OCI-LY1 (cell line): ENCODE results near the gene WDFY4.

Source experiments
- H2AFZ ChIP-seq: fragments of 200-600 bp; sonication (generic), shearing (Covaris generic); 2 replicates; pipeline ENCODE4 v1.6.0; 2014; ENCODE audit warnings: antibody characterized with exemption, mild to moderate bottlenecking, low read length
- H3F3A ChIP-seq: fragments of 200-600 bp; sonication (generic), shearing (Covaris generic); 2 replicates; pipeline ENCODE4 v1.6.0; 2014; ENCODE audit warnings: mild to moderate bottlenecking, antibody characterized with exemption, low read length, moderate library complexity; ENCODE audit not compliant: insufficient read depth
- H3K27ac ChIP-seq: fragments of 200-600 bp; sonication (generic); 2 replicates; pipeline ENCODE4 v1.5.1; 2014; ENCODE audit warnings: low read length, mixed run types, mild to moderate bottlenecking, low read depth; ENCODE audit not compliant: poor library complexity, severe bottlenecking
- H3K27me3 ChIP-seq: fragments of 200-600 bp; sonication (generic); 2 replicates; pipeline ENCODE4 v1.6.0; 2014; ENCODE audit warnings: antibody characterized with exemption, mild to moderate bottlenecking, low read length, moderate library complexity; ENCODE audit not compliant: insufficient read depth
- H3K36me3 ChIP-seq: fragments of 200-600 bp; sonication (generic); 2 replicates; pipeline ENCODE4 v1.6.1; 2014; ENCODE audit warnings: mild to moderate bottlenecking, antibody characterized with exemption, low read length, moderate library complexity, mixed read lengths; ENCODE audit not compliant: insufficient read depth
- H3K4me1 ChIP-seq: fragments of 200-600 bp; sonication (generic); 2 replicates; pipeline ENCODE4 v1.5.1; 2014; ENCODE audit warnings: mild to moderate bottlenecking, low read length, moderate library complexity; ENCODE audit not compliant: insufficient read depth, severe bottlenecking
- H3K4me2 ChIP-seq: fragments of 200-600 bp; sonication (generic), shearing (Covaris generic); 2 replicates; pipeline ENCODE4 v1.6.1; 2014; ENCODE audit warnings: low read length
- H3K4me3 ChIP-seq: fragments of 200-600 bp; sonication (generic); 2 replicates; pipeline ENCODE4 v1.5.1; 2014; ENCODE audit warnings: low read length, low read depth, mild to moderate bottlenecking, mixed read lengths; ENCODE audit not compliant: poor library complexity, severe bottlenecking
- H3K79me2 ChIP-seq: fragments of 200-600 bp; shearing (Covaris generic); 2 replicates; pipeline ENCODE4 v1.6.1; 2016; ENCODE audit warnings: mixed run types, low read length, mixed read lengths; ENCODE audit not compliant: insufficient read depth
- H3K9ac ChIP-seq: fragments of 200-600 bp; sonication (generic), shearing (Covaris generic); 2 replicates; pipeline ENCODE4 v1.6.1; 2014; ENCODE audit warnings: mild to moderate bottlenecking, low read length, mixed read lengths
- H3K9me2 ChIP-seq: fragments of 200-600 bp; sonication (generic), shearing (Covaris generic); 2 replicates; pipeline ENCODE4 v1.6.1; 2014; ENCODE audit warnings: low read depth, mild to moderate bottlenecking, low read length, mixed read lengths
- H3K9me3 ChIP-seq: fragments of 200-600 bp; shearing (Covaris generic); 2 replicates; pipeline ENCODE4 v1.6.1; 2014; ENCODE audit warnings: low read length, mixed read lengths
- H4K20me1 ChIP-seq: fragments of 200-600 bp; sonication (generic), shearing (Covaris generic); 2 replicates; pipeline ENCODE4 v1.6.0; 2016; ENCODE audit warnings: mild to moderate bottlenecking, low read length; ENCODE audit not compliant: insufficient read depth
- CTCF ChIP-seq: fragments of 200-600 bp; sonication (generic), shearing (Covaris generic); IDR thresholded peaks from 2 replicates; pipeline ENCODE4 v1.5.1; 2017; ENCODE audit warnings: mild to moderate bottlenecking, antibody characterized with exemption, low read length, moderate library complexity, mixed read lengths
- EZH2 ChIP-seq: fragments of 200-600 bp; sonication (generic), shearing (Covaris generic); IDR thresholded peaks from 2 replicates; pipeline ENCODE4 v1.8.0; 2017; ENCODE audit warnings: borderline replicate concordance, mixed run types, mild to moderate bottlenecking, antibody characterized with exemption, low read length, moderate library complexity, mixed read lengths

Gene WDFY4

GRCh38 chr10:48672596-48673265 lies 11.9 kb upstream of the WDFY4 start:
- Histone ChIP-seq H3K4me1 (peaks cover 58% of the 10 kb centered on the region), H3K36me3 (no peaks in the 10 kb centered on the region), H3F3A (0 out of 2 replicates have a peak, but pooled peaks cover 7% of the 10 kb centered on the region), H3K9me3 (peaks cover 5% of the 10 kb centered on the region; the same call in 1 of the 2 replicates), H3K27ac (peak overlapping the region; percentile 97), H2AFZ (no peak overlapping the region), H3K4me2 (peak overlapping the region; percentile 87), H3K4me3 (peak overlapping the region; percentile 58), H3K9ac (peak overlapping the region; percentile 80), H3K79me2 (no peaks in the 10 kb centered on the region), H4K20me1 (no peaks in the 10 kb centered on the region), H3K27me3 (no peaks in the 10 kb centered on the region), H3K9me2 (no peaks in the 10 kb centered on the region)
- TF ChIP-seq CTCF (no peak), EZH2 (no peak)

GRCh38 chr10:48677625-48678024 lies 7.0 kb upstream of the WDFY4 start:
- no peak overlapping the region for H3K4me2 ChIP-seq
- no peaks in the 10 kb centered on the region for H4K20me1 ChIP-seq
- H3K27ac ChIP-seq = peak overlapping the region; percentile 25
- peaks cover 17% of the 10 kb centered on the region for H3K9me3 ChIP-seq
- no peaks in the 10 kb centered on the region for H3K79me2 ChIP-seq
- H3K36me3 ChIP-seq = no peaks in the 10 kb centered on the region
- H3K4me1 ChIP-seq = peaks cover 20% of the 10 kb centered on the region
- H3K4me3 ChIP-seq = no peak overlapping the region
- no peak overlapping the region for H3K9ac ChIP-seq
- no peaks in the 10 kb centered on the region for H3K9me2 ChIP-seq
- no peak overlapping the region for H2AFZ ChIP-seq
- 0 out of 2 replicates have a peak, but pooled peaks cover 16% of the 10 kb centered on the region for H3F3A ChIP-seq
- TF ChIP-seq EZH2 (no peak), CTCF (no peak)
- H3K27me3 ChIP-seq = no peaks in the 10 kb centered on the region

GRCh38 chr10:48678041-48678440 lies 6.6 kb upstream of the WDFY4 start:
- 0 out of 2 replicates have a peak, but pooled peaks cover 16% of the 10 kb centered on the region for H3F3A ChIP-seq
- H3K27me3 ChIP-seq = no peaks in the 10 kb centered on the region
- H2AFZ ChIP-seq = no peak overlapping the region
- H3K4me3 ChIP-seq = no peak overlapping the region
- no peak overlapping the region for H3K4me2 ChIP-seq
- no peaks in the 10 kb centered on the region for H3K79me2 ChIP-seq
- H4K20me1 ChIP-seq = no peaks in the 10 kb centered on the region
- no peak for TF ChIP-seq EZH2
- TF ChIP-seq CTCF = no peak
- peak overlapping the region; percentile 25 for H3K27ac ChIP-seq
- H3K9me2 ChIP-seq = no peaks in the 10 kb centered on the region
- peaks cover 20% of the 10 kb centered on the region for H3K4me1 ChIP-seq
- no peak overlapping the region for H3K9ac ChIP-seq
- no peaks in the 10 kb centered on the region for H3K36me3 ChIP-seq
- peaks cover 17% of the 10 kb centered on the region for H3K9me3 ChIP-seq
